Prostate gland (tissue), 2 donors: ENCODE data around the gene TIMP3.

ENCODE experiments used
- POLR2A ChIP-seq: fragments of 450-650 bp; IDR thresholded peaks from one replicate; pipeline ENCODE4 v1.6.1; 2016; ENCODE audit warnings: antibody characterized with exemption, mild to moderate bottlenecking
- POLR2AphosphoS5 ChIP-seq: sonication (generic); formaldehyde crosslinking; IDR thresholded peaks from one replicate; pipeline ENCODE4 v1.6.1; 2017; ENCODE audit warnings: antibody characterized with exemption
- TF ChIP-seq, protein P1 (sequence below), 4 experiments: fragments of 200-600 bp in 2 of 4; fragments of 450-650 bp in 2 of 4; sonication (generic) in 2 of 4; IDR thresholded peaks; 1 replicate in 3 of 4; 2 replicates in 1 of 4; pipeline ENCODE4 v1.5.1; 2016 to 2019; ENCODE audit warnings: antibody characterized with exemption in 4 of 4, mild to moderate bottlenecking in 2 of 4, moderate library complexity in 2 of 4

DNA sequence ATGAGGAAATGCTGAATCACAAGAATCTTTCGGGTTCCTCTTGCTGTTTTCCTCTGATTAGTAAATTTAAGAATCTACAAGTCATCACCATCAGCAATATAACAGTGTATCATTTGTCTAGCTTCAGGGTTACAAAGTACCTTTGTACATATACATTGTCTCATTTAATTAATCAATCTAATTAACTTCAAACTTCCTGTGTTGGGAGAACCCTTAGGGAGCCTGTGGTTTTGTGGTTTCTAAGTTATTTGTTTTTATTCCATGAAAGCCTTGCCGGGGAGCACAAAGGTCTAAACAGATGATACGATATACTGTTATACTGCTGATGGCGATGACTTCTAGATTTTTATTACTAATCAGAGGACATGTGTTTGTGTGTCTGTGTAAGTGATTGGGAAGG, 41.0 kb downstream of the TIMP3 start:
- TF ChIP-seq, protein P1, sequence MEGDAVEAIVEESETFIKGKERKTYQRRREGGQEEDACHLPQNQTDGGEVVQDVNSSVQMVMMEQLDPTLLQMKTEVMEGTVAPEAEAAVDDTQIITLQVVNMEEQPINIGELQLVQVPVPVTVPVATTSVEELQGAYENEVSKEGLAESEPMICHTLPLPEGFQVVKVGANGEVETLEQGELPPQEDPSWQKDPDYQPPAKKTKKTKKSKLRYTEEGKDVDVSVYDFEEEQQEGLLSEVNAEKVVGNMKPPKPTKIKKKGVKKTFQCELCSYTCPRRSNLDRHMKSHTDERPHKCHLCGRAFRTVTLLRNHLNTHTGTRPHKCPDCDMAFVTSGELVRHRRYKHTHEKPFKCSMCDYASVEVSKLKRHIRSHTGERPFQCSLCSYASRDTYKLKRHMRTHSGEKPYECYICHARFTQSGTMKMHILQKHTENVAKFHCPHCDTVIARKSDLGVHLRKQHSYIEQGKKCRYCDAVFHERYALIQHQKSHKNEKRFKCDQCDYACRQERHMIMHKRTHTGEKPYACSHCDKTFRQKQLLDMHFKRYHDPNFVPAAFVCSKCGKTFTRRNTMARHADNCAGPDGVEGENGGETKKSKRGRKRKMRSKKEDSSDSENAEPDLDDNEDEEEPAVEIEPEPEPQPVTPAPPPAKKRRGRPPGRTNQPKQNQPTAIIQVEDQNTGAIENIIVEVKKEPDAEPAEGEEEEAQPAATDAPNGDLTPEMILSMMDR (IDR thresholded peaks at IDR 0.05), result no peak
- TF ChIP-seq POLR2A (no peak), POLR2AphosphoS5 (no peak)
